GM12878 (cell line): Measurements from ENCODE around the gene CEBPG. TPM values are rescaled to one million over a fixed set of nuclear protein-coding genes. Genes with fewer than 3 reads are reported as not detected.

Experiments used
- ATAC-seq: fragments of 200-7000 bp; cut with Tn5 transposase; 3 replicates; pipeline ENCODE4 v1.9.1; 2020; ENCODE audit warnings: mild to moderate bottlenecking, moderate library complexity
- BruUV-seq: library from RNA; stranded (reverse); fragments of 400-500 nt; replicated peaks from 2 replicates; lab custom pipeline; 2021; lab: Mats Ljungman, UMichigan
- CTCF ChIA-PET: fragments of 300-600 bp; sonication (Branson Sonifier 250); formaldehyde crosslinking; extraction: SDS; loops from one replicate; lab custom pipeline; 2021; ENCODE audit warnings: inconsistent platforms; lab: Yijun Ruan, JAX
- POLR2A ChIA-PET: fragments of 350-600 bp; formaldehyde crosslinking; extraction: SDS; loops from one replicate; lab custom pipeline; 2021; ENCODE audit warnings: inconsistent platforms; lab: Charles Lee
- RAD21 ChIA-PET: fragments of 300-600 bp; sonication (Branson Sonifier 250); formaldehyde crosslinking; loops from one replicate; lab custom pipeline; 2023; ENCODE audit warnings: antibody characterized with exemption; ENCODE audit not compliant: unreplicated experiment; lab: Charles Lee
- SMC1A ChIA-PET: fragments of 300-600 bp; sonication (Branson Sonifier 250); formaldehyde crosslinking; loops from one replicate; lab custom pipeline; 2023; ENCODE audit not compliant: unreplicated experiment, uncharacterized antibody; lab: Charles Lee
- DNase-seq: peaks from one replicate; pipeline ENCODE4 v3.0.0-alpha.2; 2011; ENCODE audit warnings: low read depth, low spot score
- FAIRE-seq: peaks from 3 replicates; lab custom pipeline; 2011; peaks lifted over from hg19 to GRCh38; lab: Jason Lieb, UNC
- H2AFZ ChIP-seq: 2 replicates; pipeline ENCODE4 v1.6.0; 2011; ENCODE audit warnings: low read depth, low read length, control low read depth; ENCODE audit not compliant: control insufficient read depth
- H3K27ac ChIP-seq: 2 replicates; pipeline ENCODE4 v1.5.1; 2011; ENCODE audit warnings: control low read depth; ENCODE audit not compliant: control insufficient read depth, insufficient read depth
- H3K27me3 ChIP-seq, 2 experiments: replicated peaks in 1 of 2; 2 replicates each; pipeline versions ENCODE4 v1.6.0 to v1.6.1; 2011; ENCODE audit warnings: low read length in 1 of 2; ENCODE audit not compliant: control insufficient read depth in 2 of 2, insufficient read depth in 2 of 2
- H3K36me3 ChIP-seq, 2 experiments: 2 replicates each; pipeline ENCODE4 v1.5.1; 2011; ENCODE audit warnings: low read length in 1 of 2; ENCODE audit not compliant: control insufficient read depth in 2 of 2, insufficient read depth in 2 of 2
- H3K4me1 ChIP-seq: 2 replicates; pipeline ENCODE4 v1.6.1; 2011; ENCODE audit warnings: mild to moderate bottlenecking, low read length, moderate library complexity, mixed read lengths; ENCODE audit not compliant: control insufficient read depth, insufficient read depth
- H3K4me2 ChIP-seq: 2 replicates; pipeline ENCODE4 v1.6.0; 2011; ENCODE audit warnings: control low read depth; ENCODE audit not compliant: control insufficient read depth, insufficient read depth
- H3K4me3 ChIP-seq: fragments of 200-600 bp; sonication (generic); 2 replicates; pipeline ENCODE4 v1.5.1; 2016
- H3K79me2 ChIP-seq: 2 replicates; pipeline ENCODE4 v1.6.0; 2011; ENCODE audit warnings: low read length; ENCODE audit not compliant: control insufficient read depth, insufficient read depth
- H3K9ac ChIP-seq: 2 replicates; pipeline ENCODE4 v1.8.0; 2011; ENCODE audit warnings: low read length, control low read depth, mixed read lengths; ENCODE audit not compliant: control insufficient read depth, insufficient read depth
- H3K9me3 ChIP-seq: replicated peaks from 3 replicates; pipeline ENCODE4 v1.5.1; 2011; ENCODE audit warnings: mild to moderate bottlenecking, low read length; ENCODE audit not compliant: control insufficient read depth, insufficient read depth
- H4K20me1 ChIP-seq: 2 replicates; pipeline ENCODE4 v1.6.0; 2011; ENCODE audit not compliant: control insufficient read depth, insufficient read depth
- FOXK2 ChIP-seq: fragments of 450-650 bp; IDR thresholded peaks from 2 replicates; pipeline ENCODE4 v1.6.1; 2017; ENCODE audit warnings: mild to moderate bottlenecking, moderate library complexity
- LARP7 ChIP-seq: fragments of 450-650 bp; IDR thresholded peaks from 2 replicates; pipeline ENCODE4 v1.6.1; 2017; ENCODE audit warnings: mild to moderate bottlenecking
- PBX3 ChIP-seq: IDR thresholded peaks from 2 replicates; pipeline ENCODE4 v1.6.1; 2011; ENCODE audit warnings: mild to moderate bottlenecking, low read depth, low read length, moderate library complexity; ENCODE audit not compliant: insufficient replicate concordance
- SP1 ChIP-seq: IDR thresholded peaks from one replicate; pipeline ENCODE4 v1.6.1; 2011; ENCODE audit warnings: low read depth, low read length
- TAF1 ChIP-seq: IDR thresholded peaks from 2 replicates; pipeline ENCODE4 v1.6.1; 2011; ENCODE audit warnings: mild to moderate bottlenecking, low read depth, low read length, borderline replicate concordance
- WRNIP1 ChIP-seq: IDR thresholded peaks from 2 replicates; pipeline ENCODE4 v1.6.1; 2011; ENCODE audit warnings: low read depth, low read length, improper control_type of control experiment, borderline replicate concordance
- YBX1 ChIP-seq: fragments of 450-650 bp; IDR thresholded peaks from 2 replicates; pipeline ENCODE4 v1.6.1; 2016; ENCODE audit warnings: antibody characterized with exemption
- ZNF622 ChIP-seq: fragments of 450-650 bp; IDR thresholded peaks from 2 replicates; pipeline ENCODE4 v1.6.1; 2017; ENCODE audit warnings: mild to moderate bottlenecking, inconsistent platforms
- WGBS: methylation state at CpG from one replicate; pipeline ENCODE4 v1.1.6; 2016; ENCODE audit warnings: low lambda C conversion rate; ENCODE audit not compliant: insufficient replicate concordance, insufficient coverage; ENCODE audit errors: missing lambda C conversion rate; 5-methylcytosine and 5-hydroxymethylcytosine counted together
- in situ Hi-C: fragments of 300-500 bp; cut with MboI; formaldehyde crosslinking; loops from 9 replicates; pipeline ENCODE4 v1.14.3; 2018; ENCODE audit warnings: mixed read lengths
- intact Hi-C: fragments of 100-400 bp; cut with micrococcal nuclease; formaldehyde crosslinking; loops from one replicate; pipeline ENCODE4 v1.14.2; 2022; ENCODE audit not compliant: unreplicated experiment
- polyA plus RNA-seq, 11 experiments: library from polyadenylated mRNA; depleted of rRNA in 4 of 11; unstranded in 6 of 11; stranded (reverse) in 5 of 11; fragments of >200 nt; fragmentation: Nextera tagmentation in 4 of 11; fragmentation: Illumina TruSeq in 1 of 11; extraction: Ambion mirVana in 4 of 11; extraction: Trizol in 1 of 11; gene quantifications; 1 replicate in 1 of 11; 2 replicates in 10 of 11; pipeline versions ENCODE4 v1.2.1 to v1.2.3, GENCODE V29; 2011 to 2016; ENCODE audit warnings: inconsistent platforms in 2 of 11, missing spikeins in 2 of 11, low read depth in 1 of 11
- total RNA-seq, 4 experiments: library from RNA; depleted of rRNA in 3 of 4; stranded (reverse); fragments of >200 nt in 3 of 4; fragmentation: Illumina TruSeq in 1 of 4; extraction: Trizol in 1 of 4; gene quantifications; 2 replicates each; pipeline versions ENCODE4 v1.2.1 to v1.2.3, GENCODE V29; 2013 to 2021
- TF ChIP-seq, protein P1 (sequence below): fragments of 450-650 bp; IDR thresholded peaks from 2 replicates; pipeline ENCODE4 v1.6.1; 2017; ENCODE audit warnings: low read depth, mild to moderate bottlenecking, moderate library complexity
- TF ChIP-seq, protein P2 (sequence below): IDR thresholded peaks from 2 replicates; pipeline ENCODE4 v1.6.1; 2012; ENCODE audit warnings: improper control_type of control experiment, low read depth, low read length; ENCODE audit not compliant: insufficient replicate concordance
- TF ChIP-seq, protein P3 (sequence below): fragments of 450-650 bp; formaldehyde crosslinking; IDR thresholded peaks from 2 replicates; pipeline ENCODE4 v1.4.0; 2022; ENCODE audit warnings: mild to moderate bottlenecking, moderate library complexity

The CEBPG gene
- total and polyA plus RNA-seq, 10 of the 15 experiments (the other 5 are each of a cell fraction or from before 2014, with no cell fraction given): 5.2 to 22.4 (median 20.0) TPM

DNA sequence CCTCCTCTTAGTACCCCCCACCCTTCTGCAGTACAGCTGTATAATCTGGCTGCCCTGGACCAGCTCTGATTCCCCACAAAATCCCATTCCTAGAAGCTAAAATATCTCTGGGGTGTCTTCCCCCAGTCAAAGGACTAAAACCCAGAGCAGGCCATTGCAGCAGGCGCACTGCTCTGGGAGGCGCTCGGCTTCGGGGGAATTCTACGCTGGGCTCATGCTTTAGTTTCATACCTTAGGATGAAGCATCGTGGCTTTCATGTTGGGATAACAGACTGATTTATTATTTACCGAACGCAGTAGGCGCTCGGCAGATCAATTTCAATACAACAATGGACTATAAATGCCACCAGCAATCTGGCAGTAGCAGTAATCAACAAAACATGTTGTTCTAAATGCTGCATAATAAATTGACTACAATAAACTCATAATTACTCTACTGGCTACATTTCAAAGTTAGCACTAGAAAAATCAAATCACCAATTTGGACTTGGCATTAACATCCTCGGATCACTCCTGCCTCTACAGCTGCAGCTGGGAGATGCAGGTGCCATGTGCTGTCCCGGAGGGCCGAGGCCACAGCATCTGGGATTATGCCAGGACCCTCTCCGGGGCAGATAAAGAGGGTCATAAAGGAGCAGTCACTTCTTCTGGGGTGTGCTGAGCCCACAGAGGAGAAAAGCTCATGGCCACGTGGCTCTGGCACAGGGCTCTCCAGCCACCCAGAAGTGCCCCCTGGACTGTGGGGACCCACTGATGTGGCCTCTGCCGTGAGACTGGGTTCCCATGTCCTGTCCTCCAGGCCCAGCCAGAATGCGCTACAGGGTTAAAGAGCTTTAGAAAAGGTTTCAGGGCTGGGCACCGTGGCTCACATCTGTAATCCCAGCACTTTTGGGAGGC is 35.3 kb downstream of the CEBPG start:
- no peak overlapping the region for H3K9ac ChIP-seq
- ChIA-PET RAD21 (no interaction called here), SMC1A (interaction anchor here (0.6 kb wide), 1 partner anchor 173 kb away, joined by 3 read pairs; no protein-coding TSS in a partner anchor), POLR2A (no interaction called here), CTCF (interaction anchor here (0.6 to 2.4 kb wide), 4 partner anchors 162 to 1020 kb away, joined by 3 to 17 read pairs (median 4); partner anchors contain the start of gene UBA2)
- H4K20me1 ChIP-seq: no peaks in the 10 kb centered on the region; the same call in 1 of the 2 replicates
- no peaks in the 10 kb centered on the region for H3K79me2 ChIP-seq
- H3K4me2 ChIP-seq: no peak overlapping the region
- no peak overlapping the region for H2AFZ ChIP-seq
- FAIRE-seq (no peak), ATAC-seq (no peak), DNase-seq (no peak)
- intact Hi-C loops: loop anchor here (5.0 kb wide), 2 partner anchors 266 to 281 kb away; no protein-coding TSS in a partner anchor
- 0 out of 2 replicates have a peak, but pooled peaks cover 4% of the 10 kb centered on the region for H3K4me1 ChIP-seq
- H3K27me3 ChIP-seq: no peaks in the 10 kb centered on the region
- WGBS: 69% methylated on average over 18 of the region's 18 CpGs
- no peak overlapping the region for H3K4me3 ChIP-seq
- in situ Hi-C loops: loop anchor here (5.0 kb wide), 1 partner anchor 171 kb away; no protein-coding TSS in a partner anchor
- no peaks in the 10 kb centered on the region for H3K36me3 ChIP-seq
- no TSS peak for BruUV-seq
- H3K9me3 ChIP-seq: no peaks in the 10 kb centered on the region
- no peak overlapping the region for H3K27ac ChIP-seq
- TF ChIP-seq FOXK2: no peak
- no peak for TF ChIP-seq LARP7
- no peak for TF ChIP-seq YBX1
- TF ChIP-seq, protein P1, sequence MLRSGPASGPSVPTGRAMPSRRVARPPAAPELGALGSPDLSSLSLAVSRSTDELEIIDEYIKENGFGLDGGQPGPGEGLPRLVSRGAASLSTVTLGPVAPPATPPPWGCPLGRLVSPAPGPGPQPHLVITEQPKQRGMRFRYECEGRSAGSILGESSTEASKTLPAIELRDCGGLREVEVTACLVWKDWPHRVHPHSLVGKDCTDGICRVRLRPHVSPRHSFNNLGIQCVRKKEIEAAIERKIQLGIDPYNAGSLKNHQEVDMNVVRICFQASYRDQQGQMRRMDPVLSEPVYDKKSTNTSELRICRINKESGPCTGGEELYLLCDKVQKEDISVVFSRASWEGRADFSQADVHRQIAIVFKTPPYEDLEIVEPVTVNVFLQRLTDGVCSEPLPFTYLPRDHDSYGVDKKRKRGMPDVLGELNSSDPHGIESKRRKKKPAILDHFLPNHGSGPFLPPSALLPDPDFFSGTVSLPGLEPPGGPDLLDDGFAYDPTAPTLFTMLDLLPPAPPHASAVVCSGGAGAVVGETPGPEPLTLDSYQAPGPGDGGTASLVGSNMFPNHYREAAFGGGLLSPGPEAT: no peak
- TF ChIP-seq, protein P2, sequence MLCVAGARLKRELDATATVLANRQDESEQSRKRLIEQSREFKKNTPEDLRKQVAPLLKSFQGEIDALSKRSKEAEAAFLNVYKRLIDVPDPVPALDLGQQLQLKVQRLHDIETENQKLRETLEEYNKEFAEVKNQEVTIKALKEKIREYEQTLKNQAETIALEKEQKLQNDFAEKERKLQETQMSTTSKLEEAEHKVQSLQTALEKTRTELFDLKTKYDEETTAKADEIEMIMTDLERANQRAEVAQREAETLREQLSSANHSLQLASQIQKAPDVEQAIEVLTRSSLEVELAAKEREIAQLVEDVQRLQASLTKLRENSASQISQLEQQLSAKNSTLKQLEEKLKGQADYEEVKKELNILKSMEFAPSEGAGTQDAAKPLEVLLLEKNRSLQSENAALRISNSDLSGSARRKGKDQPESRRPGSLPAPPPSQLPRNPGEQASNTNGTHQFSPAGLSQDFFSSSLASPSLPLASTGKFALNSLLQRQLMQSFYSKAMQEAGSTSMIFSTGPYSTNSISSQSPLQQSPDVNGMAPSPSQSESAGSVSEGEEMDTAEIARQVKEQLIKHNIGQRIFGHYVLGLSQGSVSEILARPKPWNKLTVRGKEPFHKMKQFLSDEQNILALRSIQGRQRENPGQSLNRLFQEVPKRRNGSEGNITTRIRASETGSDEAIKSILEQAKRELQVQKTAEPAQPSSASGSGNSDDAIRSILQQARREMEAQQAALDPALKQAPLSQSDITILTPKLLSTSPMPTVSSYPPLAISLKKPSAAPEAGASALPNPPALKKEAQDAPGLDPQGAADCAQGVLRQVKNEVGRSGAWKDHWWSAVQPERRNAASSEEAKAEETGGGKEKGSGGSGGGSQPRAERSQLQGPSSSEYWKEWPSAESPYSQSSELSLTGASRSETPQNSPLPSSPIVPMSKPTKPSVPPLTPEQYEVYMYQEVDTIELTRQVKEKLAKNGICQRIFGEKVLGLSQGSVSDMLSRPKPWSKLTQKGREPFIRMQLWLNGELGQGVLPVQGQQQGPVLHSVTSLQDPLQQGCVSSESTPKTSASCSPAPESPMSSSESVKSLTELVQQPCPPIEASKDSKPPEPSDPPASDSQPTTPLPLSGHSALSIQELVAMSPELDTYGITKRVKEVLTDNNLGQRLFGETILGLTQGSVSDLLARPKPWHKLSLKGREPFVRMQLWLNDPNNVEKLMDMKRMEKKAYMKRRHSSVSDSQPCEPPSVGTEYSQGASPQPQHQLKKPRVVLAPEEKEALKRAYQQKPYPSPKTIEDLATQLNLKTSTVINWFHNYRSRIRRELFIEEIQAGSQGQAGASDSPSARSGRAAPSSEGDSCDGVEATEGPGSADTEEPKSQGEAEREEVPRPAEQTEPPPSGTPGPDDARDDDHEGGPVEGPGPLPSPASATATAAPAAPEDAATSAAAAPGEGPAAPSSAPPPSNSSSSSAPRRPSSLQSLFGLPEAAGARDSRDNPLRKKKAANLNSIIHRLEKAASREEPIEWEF: no peak
- TF ChIP-seq TAF1: no peak
- no peak for TF ChIP-seq WRNIP1
- no peak for TF ChIP-seq PBX3
- TF ChIP-seq SP1: no peak
- TF ChIP-seq, protein P3, sequence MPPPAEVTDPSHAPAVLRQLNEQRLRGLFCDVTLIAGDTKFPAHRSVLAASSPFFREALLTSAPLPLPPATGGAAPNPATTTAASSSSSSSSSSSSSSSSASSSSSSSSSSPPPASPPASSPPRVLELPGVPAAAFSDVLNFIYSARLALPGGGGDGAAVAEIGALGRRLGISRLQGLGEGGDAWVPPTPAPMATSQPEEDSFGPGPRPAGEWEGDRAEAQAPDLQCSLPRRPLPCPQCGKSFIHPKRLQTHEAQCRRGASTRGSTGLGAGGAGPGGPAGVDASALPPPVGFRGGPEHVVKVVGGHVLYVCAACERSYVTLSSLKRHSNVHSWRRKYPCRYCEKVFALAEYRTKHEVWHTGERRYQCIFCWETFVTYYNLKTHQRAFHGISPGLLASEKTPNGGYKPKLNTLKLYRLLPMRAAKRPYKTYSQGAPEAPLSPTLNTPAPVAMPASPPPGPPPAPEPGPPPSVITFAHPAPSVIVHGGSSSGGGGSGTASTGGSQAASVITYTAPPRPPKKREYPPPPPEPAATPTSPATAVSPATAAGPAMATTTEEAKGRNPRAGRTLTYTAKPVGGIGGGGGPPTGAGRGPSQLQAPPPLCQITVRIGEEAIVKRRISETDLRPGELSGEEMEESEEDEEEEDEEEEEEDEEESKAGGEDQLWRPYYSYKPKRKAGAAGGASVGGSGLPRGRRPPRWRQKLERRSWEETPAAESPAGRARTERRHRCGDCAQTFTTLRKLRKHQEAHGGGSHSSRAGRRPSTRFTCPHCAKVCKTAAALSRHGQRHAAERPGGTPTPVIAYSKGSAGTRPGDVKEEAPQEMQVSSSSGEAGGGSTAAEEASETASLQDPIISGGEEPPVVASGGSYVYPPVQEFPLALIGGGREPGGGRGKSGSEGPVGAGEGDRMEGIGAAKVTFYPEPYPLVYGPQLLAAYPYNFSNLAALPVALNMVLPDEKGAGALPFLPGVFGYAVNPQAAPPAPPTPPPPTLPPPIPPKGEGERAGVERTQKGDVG (CRISPR knock-in tag): no peak
- no peak for TF ChIP-seq ZNF622
